Smooth muscle cell of the brain vasculature (primary cell): ENCODE data around the gene GNAI2.
A peak's percentile ranks its signal among the peaks of the same experiment; 100 is the strongest.
"Not testable (repeated sequence)": the region's sequence is repeated elsewhere in the genome, so short reads cannot be mapped to it uniquely, and the experiment has no call there.

Experiments
- DNase-seq: peaks from one replicate; pipeline ENCODE4 v3.0.0-alpha.2; 2012; ENCODE audit warnings: low read depth, low spot score

The GNAI2 gene

DNA sequence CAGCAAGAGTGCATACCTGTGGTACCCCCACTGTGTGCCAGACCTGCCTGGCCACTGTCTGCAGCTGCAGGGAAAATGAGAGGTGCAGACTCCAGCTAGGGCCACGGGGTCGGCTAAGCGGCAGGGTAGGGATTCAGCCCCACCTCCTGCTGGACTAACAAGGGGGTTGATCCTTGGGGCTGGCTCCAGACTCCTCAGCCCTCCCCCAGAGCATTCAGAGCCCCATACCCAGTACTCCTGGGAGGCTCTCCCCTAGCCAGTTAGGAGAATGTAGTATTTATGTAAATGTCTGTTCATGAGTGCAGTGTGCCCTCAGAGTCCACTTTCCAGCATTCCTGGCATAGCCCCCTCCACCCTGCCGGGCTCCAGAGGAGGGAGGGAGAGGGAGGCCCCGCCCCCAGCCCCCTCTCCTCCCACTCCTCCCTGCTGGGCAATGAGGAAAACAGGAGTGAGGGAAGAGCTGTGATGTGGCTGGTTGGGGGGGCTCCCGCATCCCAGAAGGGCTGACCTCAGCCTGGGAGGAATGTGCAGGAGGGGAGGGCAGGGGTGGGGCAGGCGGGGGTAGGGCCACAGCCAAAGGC is 28.5 kb downstream of the GNAI2 start:
- peak; percentile 89 for DNase-seq

- DNase-seq = no peak
Observed at GRCh38 chr3:50264964-50265485, 29.0 kb downstream of the GNAI2 start.

DNA sequence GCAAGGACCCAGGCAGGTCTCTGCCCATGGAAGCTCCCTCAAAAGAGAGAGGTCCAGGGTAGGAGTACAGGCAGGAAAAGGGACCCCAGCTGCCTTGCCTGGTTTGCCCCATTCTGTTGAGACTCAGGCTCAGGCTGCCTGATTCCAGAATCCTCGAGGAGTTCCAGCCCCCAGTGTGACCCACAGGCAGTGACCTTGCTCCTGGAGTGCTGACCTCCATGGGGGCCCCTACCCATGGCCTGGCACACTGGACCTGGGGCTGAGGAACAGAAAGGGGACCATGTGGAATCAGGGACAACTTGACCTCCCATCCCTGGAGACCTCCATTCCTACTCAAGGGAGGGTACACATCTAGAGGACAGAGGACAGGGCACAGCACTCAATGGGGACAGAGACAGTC is 29.6 kb downstream of the GNAI2 start:
- DNase-seq = no peak

DNA sequence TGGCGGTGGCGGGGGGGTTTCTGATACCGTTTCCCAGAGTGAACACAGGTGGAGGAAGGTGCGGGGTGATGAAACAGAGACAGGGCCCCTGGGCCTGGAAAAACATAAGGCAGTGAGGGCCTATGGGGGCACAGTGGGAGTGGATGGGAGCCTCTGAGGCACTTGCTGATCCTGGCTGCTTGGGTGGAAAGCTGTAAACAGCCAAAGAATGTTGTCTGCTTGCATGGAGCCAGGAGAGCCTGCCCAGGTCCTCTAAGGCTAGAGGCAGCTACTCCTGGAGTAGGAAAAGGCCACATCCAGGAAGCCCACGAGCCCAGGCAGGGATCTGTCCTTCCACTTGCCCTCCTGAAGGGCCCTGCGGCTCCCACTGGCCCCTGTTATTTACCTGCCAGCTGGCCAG is 30.0 kb downstream of the GNAI2 start:
- DNase-seq = no peak

- no peak for DNase-seq
Observed at GRCh38 chr3:50266836-50267235, 30.8 kb downstream of the GNAI2 start.

- no peak for DNase-seq
Observed at GRCh38 chr3:50267280-50267913, 31.4 kb downstream of the GNAI2 start.

- DNase-seq = no peak
Observed at GRCh38 chr3:50268276-50268675, 32.3 kb downstream of the GNAI2 start.

GRCh38 chr3:50268703-50269451 is 32.9 kb downstream of the GNAI2 start, which contains the start of gene SEMA3B:
Gene SEMA3B, plus strand, starts transcription at chr3:50269147. Its CDS starts 94 bp downstream, at chr3:50269241.
- no peak for DNase-seq

DNA sequence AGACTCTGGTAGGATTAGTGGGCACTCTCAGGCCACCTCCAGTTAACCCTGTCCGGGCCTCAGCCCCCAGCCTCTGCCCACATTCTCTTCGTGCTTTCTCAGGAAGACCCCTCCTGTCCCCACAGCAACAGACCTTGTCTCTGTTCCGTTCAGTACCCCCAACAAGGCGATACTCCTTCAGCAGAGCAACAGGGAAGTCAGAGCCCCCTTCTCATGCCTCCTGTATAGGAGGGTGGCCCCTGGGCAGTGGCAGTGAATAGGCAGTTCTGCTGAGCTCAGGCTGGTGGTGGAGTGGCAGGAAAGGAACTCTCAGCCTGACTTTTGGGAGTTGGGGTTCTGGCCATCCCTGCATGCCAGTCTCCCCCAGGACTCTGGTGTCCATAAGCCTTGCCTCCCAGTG is 33.5 kb downstream of the GNAI2 start:
- no peak for DNase-seq

DNA sequence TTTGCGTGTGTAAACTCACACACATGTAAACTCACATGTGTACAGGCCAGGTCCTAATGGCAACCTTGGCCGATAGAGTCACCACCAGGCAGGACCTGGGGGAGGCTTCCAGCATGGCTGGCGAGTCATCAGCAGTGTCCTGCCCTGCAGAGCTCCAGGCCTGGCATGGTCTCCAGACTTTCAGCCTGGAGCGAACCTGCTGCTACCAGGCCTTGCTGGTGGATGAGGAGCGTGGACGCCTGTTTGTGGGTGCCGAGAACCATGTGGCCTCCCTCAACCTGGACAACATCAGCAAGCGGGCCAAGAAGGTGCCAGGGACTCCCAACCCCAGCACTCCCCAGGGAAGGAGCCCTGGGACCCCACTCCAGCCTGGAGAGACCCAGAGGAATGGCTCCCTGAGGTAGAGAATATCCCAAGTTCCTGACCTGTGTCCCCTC is 34.0 kb downstream of the GNAI2 start:
- DNase-seq = no peak

- no peak for DNase-seq
Observed at GRCh38 chr3:50270422-50271224, 34.6 kb downstream of the GNAI2 start.

GRCh38 chr3:50271314-50271936 is 35.4 kb downstream of the GNAI2 start:
- DNase-seq = no peak

DNA sequence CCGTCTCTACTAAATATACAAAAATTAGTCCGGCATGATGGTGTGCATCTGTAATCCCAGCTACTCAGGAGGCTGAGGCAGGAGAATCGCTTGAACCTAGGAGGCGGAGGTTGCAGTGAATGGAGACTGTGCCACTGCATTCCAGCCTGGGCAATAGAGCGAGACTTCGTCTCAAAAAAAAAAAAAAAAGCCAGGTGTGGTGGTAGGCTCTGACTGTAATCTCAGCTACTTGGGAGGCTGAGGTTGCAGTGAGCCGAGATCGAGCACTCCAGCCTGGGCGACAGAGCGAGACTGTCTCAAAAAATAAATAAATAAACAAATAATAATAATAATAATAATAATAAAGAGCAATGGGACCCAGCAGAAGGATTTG is 36.5 kb downstream of the GNAI2 start:
- DNase-seq = not testable (repeated sequence)

DNA sequence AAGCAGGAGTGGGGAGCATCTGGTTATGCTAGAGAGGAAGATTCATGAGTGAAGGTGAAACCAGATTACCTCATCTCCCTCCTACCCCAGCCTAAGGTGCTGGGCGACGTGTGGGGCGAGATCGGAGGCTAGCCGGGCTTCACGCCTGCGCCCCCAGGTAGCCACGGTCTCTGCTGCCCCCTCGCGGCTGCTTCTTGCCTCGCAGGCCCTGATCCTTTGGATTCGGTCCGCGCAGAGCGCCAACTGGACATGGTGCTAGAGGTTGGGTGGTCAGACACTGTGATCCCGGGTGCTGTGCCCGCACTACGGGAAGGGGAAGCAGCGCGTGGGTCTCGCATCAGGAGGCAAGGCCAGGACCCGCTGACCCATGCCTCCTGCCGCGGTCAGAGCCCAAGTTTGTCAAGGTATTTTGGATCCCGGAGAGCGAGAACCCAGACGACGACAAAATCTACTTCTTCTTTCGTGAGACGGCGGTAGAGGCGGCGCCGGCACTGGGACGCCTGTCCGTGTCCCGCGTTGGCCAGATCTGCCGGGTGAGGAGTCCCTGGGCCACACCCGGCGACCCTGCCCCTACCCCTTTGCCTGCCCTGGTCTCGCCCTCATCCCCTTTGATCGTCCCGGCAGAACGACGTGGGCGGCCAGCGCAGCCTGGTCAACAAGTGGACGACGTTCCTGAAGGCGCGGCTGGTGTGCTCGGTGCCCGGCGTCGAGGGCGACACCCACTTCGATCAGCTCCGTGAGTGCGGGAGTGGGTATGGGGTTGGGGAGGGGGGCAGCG is 37.1 kb downstream of the GNAI2 start:
- peak; percentile 43 for DNase-seq

- no peak for DNase-seq
Observed at GRCh38 chr3:50273689-50274065, 37.7 kb downstream of the GNAI2 start.

GRCh38 chr3:50274371-50275104 is 38.5 kb downstream of the GNAI2 start:
- DNase-seq = no peak

GRCh38 chr3:50275141-50275995 is 39.4 kb downstream of the GNAI2 start:
- no peak for DNase-seq

DNA sequence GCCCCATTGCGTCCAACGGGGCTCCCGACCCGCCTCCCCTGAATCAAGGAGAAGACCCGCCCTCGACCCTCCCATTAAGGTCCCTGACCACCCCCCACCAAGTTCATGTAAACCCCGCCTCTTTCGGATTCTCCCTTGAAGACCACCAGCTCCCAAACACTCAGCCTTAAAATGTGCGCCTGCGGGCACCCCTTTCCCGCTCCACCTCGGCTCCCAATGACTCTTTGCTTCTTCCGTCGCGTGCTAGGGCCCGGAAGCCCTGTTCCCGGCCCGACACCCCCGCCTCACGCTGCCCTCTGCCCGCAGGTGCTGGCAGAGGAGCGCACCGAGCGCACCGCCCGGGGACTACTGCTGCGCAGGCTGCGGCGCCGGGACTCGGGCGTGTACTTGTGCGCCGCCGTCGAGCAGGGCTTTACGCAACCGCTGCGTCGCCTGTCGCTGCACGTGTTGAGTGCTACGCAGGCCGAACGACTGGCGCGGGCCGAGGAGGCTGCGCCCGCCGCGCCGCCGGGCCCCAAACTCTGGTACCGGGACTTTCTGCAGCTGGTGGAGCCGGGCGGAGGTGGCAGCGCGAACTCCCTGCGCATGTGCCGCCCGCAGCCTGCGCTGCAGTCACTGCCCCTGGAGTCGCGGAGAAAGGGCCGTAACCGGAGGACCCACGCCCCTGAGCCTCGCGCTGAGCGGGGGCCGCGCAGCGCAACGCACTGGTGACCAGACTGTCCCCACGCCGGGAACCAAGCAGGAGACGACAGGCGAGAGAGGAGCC is 40.2 kb downstream of the GNAI2 start:
- no peak for DNase-seq
